Large intestine (tissue), 12 donors: Measurements from ENCODE around the gene MON2. TPM values are rescaled to one million over a fixed set of nuclear protein-coding genes. Genes with fewer than 3 reads are reported as not detected.

Source experiments
- DNase-seq, 2 donors: peaks; one replicate each; pipeline versions ENCODE4 v3.0.0 to v3.0.0-alpha.2; 2013
- H3K27ac ChIP-seq: one replicate; pipeline ENCODE4 v1.5.1; 2013; ENCODE audit warnings: low read length
- H3K27me3 ChIP-seq: 2 replicates; pipeline ENCODE4 v1.6.1; 2013; ENCODE audit warnings: low read length; ENCODE audit not compliant: control insufficient read depth, insufficient read depth
- H3K36me3 ChIP-seq: 2 replicates; pipeline ENCODE4 v1.6.1; 2013; ENCODE audit warnings: low read length; ENCODE audit not compliant: control insufficient read depth, insufficient read depth
- H3K4me1 ChIP-seq: one replicate; pipeline ENCODE4 v1.6.1; 2013; ENCODE audit warnings: low read length; ENCODE audit not compliant: control insufficient read depth, insufficient read depth
- H3K4me3 ChIP-seq: one replicate; pipeline ENCODE4 v1.5.1; 2013; ENCODE audit warnings: low read length
- H3K9me3 ChIP-seq: one replicate; pipeline ENCODE4 v1.6.1; 2013; ENCODE audit warnings: mild to moderate bottlenecking, low read depth, low read length, moderate library complexity; ENCODE audit not compliant: control insufficient read depth
- WGBS: methylation state at CpG from one replicate; pipeline ENCODE4 v1.1.5; 2013; ENCODE audit warnings: low lambda C conversion rate; ENCODE audit not compliant: insufficient coverage; 5-methylcytosine and 5-hydroxymethylcytosine counted together
- long read RNA-seq, 11 donors: transcript quantifications; one replicate each; lab custom pipeline, GENCODE V29; 2026
- polyA plus RNA-seq: library from polyadenylated mRNA; unstranded; fragments of 120-200 nt; gene quantifications from one replicate; pipeline ENCODE4 v1.2.1, GENCODE V29; 2013

MON2 gene, protein sequence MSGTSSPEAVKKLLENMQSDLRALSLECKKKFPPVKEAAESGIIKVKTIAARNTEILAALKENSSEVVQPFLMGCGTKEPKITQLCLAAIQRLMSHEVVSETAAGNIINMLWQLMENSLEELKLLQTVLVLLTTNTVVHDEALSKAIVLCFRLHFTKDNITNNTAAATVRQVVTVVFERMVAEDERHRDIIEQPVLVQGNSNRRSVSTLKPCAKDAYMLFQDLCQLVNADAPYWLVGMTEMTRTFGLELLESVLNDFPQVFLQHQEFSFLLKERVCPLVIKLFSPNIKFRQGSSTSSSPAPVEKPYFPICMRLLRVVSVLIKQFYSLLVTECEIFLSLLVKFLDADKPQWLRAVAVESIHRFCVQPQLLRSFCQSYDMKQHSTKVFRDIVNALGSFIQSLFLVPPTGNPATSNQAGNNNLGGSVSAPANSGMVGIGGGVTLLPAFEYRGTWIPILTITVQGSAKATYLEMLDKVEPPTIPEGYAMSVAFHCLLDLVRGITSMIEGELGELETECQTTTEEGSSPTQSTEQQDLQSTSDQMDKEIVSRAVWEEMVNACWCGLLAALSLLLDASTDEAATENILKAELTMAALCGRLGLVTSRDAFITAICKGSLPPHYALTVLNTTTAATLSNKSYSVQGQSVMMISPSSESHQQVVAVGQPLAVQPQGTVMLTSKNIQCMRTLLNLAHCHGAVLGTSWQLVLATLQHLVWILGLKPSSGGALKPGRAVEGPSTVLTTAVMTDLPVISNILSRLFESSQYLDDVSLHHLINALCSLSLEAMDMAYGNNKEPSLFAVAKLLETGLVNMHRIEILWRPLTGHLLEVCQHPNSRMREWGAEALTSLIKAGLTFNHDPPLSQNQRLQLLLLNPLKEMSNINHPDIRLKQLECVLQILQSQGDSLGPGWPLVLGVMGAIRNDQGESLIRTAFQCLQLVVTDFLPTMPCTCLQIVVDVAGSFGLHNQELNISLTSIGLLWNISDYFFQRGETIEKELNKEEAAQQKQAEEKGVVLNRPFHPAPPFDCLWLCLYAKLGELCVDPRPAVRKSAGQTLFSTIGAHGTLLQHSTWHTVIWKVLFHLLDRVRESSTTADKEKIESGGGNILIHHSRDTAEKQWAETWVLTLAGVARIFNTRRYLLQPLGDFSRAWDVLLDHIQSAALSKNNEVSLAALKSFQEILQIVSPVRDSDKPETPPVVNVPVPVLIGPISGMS (N-terminal part only)
- polyA plus RNA-seq = 49.1 TPM
- long read RNA-seq, donor 1 = 0 reads
- long read RNA-seq, donor 2, partial matches to known transcripts = 8 of 8 reads
- long read RNA-seq, donor 2, other reads (novel, unspliced or antisense) = 0 of 8 reads
- long read RNA-seq, donor 3 = 0 reads
- long read RNA-seq, donor 4 = 0 reads
- long read RNA-seq, donor 5, partial matches to known transcripts = 0 of 2 reads
- long read RNA-seq, donor 5, other reads (novel, unspliced or antisense) = 0 of 2 reads
- long read RNA-seq, donor 6, partial matches to known transcripts = 0 of 2 reads
- long read RNA-seq, donor 6, other reads (novel, unspliced or antisense) = 0 of 2 reads
- long read RNA-seq, donor 7, partial matches to known transcripts = 0 of 1 reads
- long read RNA-seq, donor 7, other reads (novel, unspliced or antisense) = 0 of 1 reads
- long read RNA-seq, donor 8, partial matches to known transcripts = 5 of 9 reads
- long read RNA-seq, donor 8, other reads (novel, unspliced or antisense) = 0 of 9 reads
- long read RNA-seq, donor 9, partial matches to known transcripts = 0 of 1 reads
- long read RNA-seq, donor 9, other reads (novel, unspliced or antisense) = 0 of 1 reads
- long read RNA-seq, donor 10, full-length matches to known transcripts = 4 of 4 reads
- long read RNA-seq, donor 10, partial matches to known transcripts = 0 of 4 reads
- long read RNA-seq, donor 10, other reads (novel, unspliced or antisense) = 0 of 4 reads
- long read RNA-seq, donor 11, partial matches to known transcripts = 0 of 2 reads
- long read RNA-seq, donor 11, other reads (novel, unspliced or antisense) = 0 of 2 reads

DNA sequence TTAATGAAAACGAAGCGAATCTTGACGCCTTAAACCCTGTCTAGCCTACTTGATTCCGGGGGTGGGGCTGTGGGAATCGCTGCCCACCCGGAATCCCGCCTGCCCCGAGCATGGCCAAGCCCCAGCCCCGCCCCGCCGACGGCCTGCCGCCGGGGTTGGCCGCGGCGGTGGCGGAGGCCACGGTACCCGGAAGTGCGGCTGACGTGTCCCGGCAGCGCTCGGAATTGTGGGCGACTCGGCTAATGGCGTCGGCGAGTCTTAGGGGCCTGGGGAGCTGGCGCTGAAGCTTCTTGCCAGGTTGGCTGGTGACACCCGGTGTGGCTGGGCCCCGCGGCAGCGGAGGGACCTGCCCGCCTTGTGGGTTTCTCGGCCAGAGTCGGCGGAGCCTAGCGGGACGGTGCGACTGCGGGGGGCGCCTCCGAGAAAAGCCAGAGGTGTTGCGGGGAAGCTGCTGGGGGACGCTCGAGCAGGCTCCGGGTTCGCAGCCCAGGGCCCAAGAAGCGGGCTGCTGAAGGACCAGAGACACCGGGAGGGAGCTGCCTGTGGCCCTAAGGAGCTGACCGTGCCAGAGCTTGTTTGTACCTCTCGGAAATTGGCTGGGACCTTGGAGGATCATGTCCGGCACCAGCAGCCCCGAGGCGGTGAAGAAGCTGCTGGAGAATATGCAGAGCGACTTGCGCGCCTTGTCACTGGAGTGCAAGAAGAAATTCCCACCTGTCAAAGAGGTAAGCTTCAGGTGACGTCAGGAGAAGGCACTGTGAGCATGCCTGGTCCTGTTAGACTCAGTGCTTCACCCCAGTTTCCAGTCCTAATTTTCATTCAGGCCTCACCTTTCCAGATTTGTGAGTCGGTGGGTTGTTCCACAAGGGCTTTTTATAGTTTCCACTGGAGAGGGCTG lies at the start of gene MON2:
TSS of gene MON2 (plus strand) at position 233 of the 898 bp plus-strand sequence. CDS start at position 615, 382 bp downstream.
- H3K4me1 ChIP-seq = peaks cover 3% of the 10 kb centered on the region
- no CpG with 5 or more reads among the region's 62 CpGs for WGBS
- peaks cover 5% of the 10 kb centered on the region for H3K36me3 ChIP-seq
- H3K27ac ChIP-seq = peak within 1 kb of the TSS; percentile 93
- H3K9me3 ChIP-seq = peaks cover 3% of the 10 kb centered on the region
- peak within 1 kb of the TSS; percentile 95 for H3K4me3 ChIP-seq
- peak; percentile 86 to 93 for DNase-seq
- no peaks in the 10 kb centered on the region for H3K27me3 ChIP-seq

DNA sequence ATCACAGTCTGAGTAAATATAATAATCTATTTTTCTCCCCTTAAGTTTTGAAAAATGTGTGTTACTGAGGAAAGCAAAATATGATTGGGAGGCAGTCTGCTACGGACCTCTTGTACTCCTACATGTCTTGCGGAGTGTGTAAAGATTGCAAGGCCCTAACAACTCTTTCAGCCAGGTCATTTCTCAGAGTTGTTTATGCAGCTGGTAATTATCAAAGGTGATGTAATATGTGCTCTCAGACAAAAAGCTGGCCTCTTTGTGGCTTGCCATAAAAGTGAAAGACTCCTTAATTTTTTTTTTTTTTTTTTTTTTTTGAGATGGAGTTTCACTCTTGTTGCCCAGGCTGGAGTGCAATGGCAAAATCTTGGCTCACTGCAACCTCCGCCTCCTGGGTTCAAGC lies 40.5 kb upstream of the MON2 start:
- no CpG with 5 or more reads among the region's 3 CpGs for WGBS
- Histone ChIP-seq H3K27ac (no peak overlapping the region), H3K36me3 (no peaks in the 10 kb centered on the region), H3K27me3 (no peaks in the 10 kb centered on the region), H3K4me1 (no peaks in the 10 kb centered on the region), H3K4me3 (no peak overlapping the region), H3K9me3 (peaks cover 16% of the 10 kb centered on the region)
- DNase-seq = no peak

DNA sequence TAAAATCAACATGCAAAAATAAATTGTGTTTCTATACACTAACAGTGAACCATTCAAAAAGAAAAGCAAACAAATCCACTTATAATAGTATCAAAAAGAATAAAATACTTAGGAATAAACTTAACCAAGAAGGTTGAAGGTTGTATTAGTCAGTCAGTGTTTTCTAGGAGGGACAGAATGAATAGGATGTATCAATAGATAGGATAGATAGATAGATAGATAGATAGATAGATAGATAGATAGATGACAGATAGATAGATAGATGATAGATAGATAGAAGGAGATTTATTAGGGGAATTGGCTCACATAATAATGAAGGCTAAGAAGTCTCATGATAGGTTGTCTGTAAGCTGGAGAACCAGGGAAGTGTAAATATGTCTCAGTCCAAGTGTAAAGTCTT lies 37.2 kb upstream of the MON2 start:
- no peaks in the 10 kb centered on the region for H3K4me1 ChIP-seq
- H3K4me3 ChIP-seq = no peak overlapping the region
- H3K27ac ChIP-seq = no peak overlapping the region
- no peak for DNase-seq
- H3K36me3 ChIP-seq = no peaks in the 10 kb centered on the region
- peaks cover 20% of the 10 kb centered on the region for H3K27me3 ChIP-seq
- peaks cover 16% of the 10 kb centered on the region for H3K9me3 ChIP-seq

DNA sequence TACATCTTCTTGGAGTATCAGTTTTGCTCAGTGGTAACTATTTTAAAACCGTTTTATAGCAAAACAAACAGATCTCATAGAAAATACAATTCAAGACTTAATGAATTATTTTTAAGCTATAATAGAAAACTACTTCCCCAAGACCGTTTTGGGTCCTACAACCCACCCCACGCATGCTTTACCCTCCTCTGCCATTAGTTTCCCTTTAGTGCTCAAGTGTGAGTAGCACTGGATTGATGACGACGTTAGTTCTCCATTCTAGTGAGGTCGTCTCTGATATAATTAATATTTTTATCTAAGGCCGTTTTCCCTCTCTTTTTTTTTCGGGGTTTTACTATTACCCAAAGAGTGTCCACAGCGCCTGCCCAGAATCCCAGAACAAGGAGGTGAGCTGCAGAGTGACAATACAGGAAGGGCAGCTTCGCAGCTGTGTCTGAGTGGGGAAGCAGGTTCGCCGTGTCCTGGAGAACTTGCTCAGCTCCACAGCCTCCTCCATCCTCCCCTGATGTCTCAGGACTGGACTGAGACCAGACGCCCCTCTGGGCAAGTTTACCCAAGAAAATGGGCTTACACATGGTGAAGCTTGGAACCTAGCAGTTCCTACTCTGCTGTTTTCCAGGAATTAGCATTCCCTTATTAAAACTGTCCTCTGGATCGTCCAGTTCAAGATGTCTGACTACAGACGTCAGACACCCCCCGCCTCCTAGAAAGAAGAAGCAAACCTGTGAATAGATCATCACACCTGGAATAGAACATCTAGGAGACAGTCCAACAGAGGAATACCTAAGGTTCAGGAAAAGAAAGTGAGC lies 31.9 kb upstream of the MON2 start:
- H3K27me3 ChIP-seq = peaks cover 28% of the 10 kb centered on the region
- peaks cover 2% of the 10 kb centered on the region for H3K9me3 ChIP-seq
- WGBS = 69% methylated on average over 2 of the region's 16 CpGs
- no peak for DNase-seq
- H3K27ac ChIP-seq = no peak overlapping the region
- H3K4me3 ChIP-seq = peak overlapping the region; percentile 38
- no peaks in the 10 kb centered on the region for H3K36me3 ChIP-seq
- H3K4me1 ChIP-seq = peaks cover 6% of the 10 kb centered on the region

DNA sequence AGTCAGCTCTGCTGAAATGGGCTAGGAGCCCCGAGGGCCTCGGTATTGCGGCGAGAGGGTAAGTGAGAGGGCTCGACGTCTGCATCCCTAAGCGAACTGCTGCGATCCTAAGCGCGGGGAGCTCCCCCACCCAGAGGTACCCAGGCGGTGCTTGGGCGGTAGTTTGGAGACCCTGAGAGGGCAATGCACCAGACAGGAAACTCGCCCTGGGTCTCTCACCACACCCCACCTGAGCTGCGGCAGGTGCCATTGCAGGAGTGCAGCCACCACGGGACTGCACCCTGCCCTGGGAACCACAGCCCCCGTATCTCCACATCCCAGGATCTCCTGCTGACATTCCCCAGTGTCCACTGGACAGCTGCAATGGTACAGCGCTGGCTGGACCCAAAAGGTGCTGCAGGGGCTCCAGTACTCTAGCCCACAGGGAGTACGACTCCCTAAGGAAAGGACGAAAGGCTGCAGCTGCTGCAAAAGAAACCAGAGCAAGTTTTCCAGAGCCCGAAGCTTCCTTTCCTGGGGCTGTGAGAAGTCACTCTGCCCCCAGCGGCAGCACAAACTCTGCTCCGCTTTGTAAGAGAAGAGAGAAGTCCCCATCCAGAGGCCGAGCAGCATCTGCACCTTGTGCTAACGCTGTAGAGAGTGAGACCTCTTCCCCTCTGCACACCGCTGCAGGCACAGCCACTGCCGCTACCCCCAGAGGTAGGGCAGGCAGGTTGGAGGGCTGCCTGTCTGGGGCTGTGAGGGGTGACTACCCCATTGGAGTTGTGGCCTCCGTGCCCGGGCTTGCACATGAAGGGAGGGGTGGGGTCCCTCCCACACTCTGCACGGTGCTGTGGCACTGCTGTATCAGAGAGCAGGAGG lies 31.1 kb upstream of the MON2 start:
- Histone ChIP-seq H3K4me1 (peaks cover 6% of the 10 kb centered on the region), H3K27me3 (peaks cover 28% of the 10 kb centered on the region), H3K27ac (no peak overlapping the region), H3K36me3 (no peaks in the 10 kb centered on the region), H3K9me3 (no peaks in the 10 kb centered on the region), H3K4me3 (peak overlapping the region; percentile 38)
- DNase-seq = peak; percentile 31 to 64
- WGBS = no CpG with 5 or more reads among the region's 29 CpGs

DNA sequence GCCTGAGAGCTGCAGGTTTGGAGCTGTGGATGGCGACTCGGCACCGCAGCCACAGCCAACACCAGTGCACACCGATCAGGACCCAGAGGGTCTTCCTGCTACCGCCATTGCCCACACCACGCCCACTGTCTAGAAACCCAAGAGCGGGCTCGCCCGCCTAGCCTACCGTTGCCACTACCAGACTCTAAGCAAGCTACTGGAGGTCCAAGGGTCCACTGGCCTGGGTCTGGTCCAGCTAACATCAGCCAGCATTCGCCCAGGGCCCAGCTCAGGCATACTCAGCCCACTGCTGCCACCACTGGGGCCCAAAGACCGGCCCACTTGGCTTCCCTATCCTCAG lies 30.5 kb upstream of the MON2 start:
- no peak overlapping the region for H3K27ac ChIP-seq
- peaks cover 6% of the 10 kb centered on the region for H3K4me1 ChIP-seq
- no peaks in the 10 kb centered on the region for H3K36me3 ChIP-seq
- WGBS = no CpG with 5 or more reads among the region's 12 CpGs
- peaks cover 28% of the 10 kb centered on the region for H3K27me3 ChIP-seq
- no peaks in the 10 kb centered on the region for H3K9me3 ChIP-seq
- H3K4me3 ChIP-seq = peak overlapping the region; percentile 38
- DNase-seq = no peak

DNA sequence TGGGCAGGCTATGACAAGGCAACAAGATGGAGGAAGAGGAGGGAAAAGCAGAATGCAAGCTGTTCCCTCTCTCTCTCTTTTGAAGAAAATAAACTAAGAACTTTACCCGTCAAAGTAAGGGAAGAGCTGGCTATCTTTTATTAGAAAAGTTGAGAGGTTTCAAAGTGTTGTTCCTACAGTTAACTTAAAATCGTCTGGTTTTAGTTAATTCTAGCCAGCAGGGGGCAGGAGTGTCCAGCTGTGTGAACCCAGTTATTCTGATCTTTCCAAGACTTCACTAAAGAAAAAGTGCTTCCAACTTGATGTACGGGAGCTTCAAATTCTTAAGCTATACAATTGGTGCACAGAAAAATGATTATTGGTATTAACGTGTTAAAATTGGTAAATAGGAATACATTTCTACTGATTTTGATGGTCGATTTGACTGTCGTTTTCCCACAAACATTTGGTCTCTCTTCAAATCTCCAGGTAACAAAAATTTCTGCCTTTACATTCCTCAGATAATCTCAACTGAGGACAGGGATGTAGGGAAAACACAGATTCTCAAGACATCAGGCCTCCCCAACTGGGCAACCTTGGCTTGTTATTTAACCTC lies 28.4 kb upstream of the MON2 start:
- whole genome bisulfite sequencing = 12% methylated on average over 3 of the region's 6 CpGs

More for the DNA sequence above, 28.4 kb upstream of the MON2 start:
- peaks cover 19% of the 10 kb centered on the region for H3K27me3 ChIP-seq
- no peak overlapping the region for H3K27ac ChIP-seq
- no peaks in the 10 kb centered on the region for H3K9me3 ChIP-seq
- H3K4me3 ChIP-seq = no peak overlapping the region
- H3K36me3 ChIP-seq = no peaks in the 10 kb centered on the region
- DNase-seq = peak; percentile 22 to 45
- H3K4me1 ChIP-seq = peaks cover 6% of the 10 kb centered on the region
